Fibroblast of lung (primary cell): ENCODE results near the gene SFMBT2. TPM values are rescaled to one million over a fixed set of nuclear protein-coding genes. Genes with fewer than 3 reads are reported as not detected.

ENCODE experiments used
- DNase-seq, 2 donors: peaks; one replicate each; pipeline versions ENCODE4 v3.0.0 to v3.0.0-alpha.2; 2010; ENCODE audit warnings: low read depth in 2 of 2
- H2AFZ ChIP-seq: 2 replicates; pipeline ENCODE4 v1.5.1; 2012; ENCODE audit warnings: low read length, control low read depth, inconsistent platforms
- H3K27ac ChIP-seq: 2 replicates; pipeline ENCODE4 v1.5.1; 2011; ENCODE audit warnings: low read length, control low read depth; ENCODE audit not compliant: insufficient read depth
- H3K27me3 ChIP-seq: 2 replicates; pipeline ENCODE4 v1.5.1; 2011; ENCODE audit warnings: mild to moderate bottlenecking, low read length; ENCODE audit not compliant: control insufficient read depth, insufficient read depth
- H3K36me3 ChIP-seq: 2 replicates; pipeline ENCODE4 v1.5.1; 2011; ENCODE audit warnings: low read length; ENCODE audit not compliant: control insufficient read depth, insufficient read depth
- H3K4me1 ChIP-seq: 2 replicates; pipeline ENCODE4 v1.5.1; 2011; ENCODE audit warnings: low read length; ENCODE audit not compliant: control insufficient read depth, insufficient read depth; ENCODE audit errors: extremely low read depth
- H3K4me2 ChIP-seq: 2 replicates; pipeline ENCODE4 v1.5.1; 2011; ENCODE audit warnings: low read length, control low read depth; ENCODE audit not compliant: insufficient read depth; ENCODE audit errors: extremely low read depth
- H3K4me3 ChIP-seq, 4 experiments: fragments of 200-600 bp in 1 of 4; sonication (generic) in 1 of 4; replicated peaks in 1 of 4; 2 replicates each; pipeline ENCODE4 v1.5.1; 2011 to 2016; ENCODE audit warnings: low read length in 4 of 4, low read depth in 3 of 4, mild to moderate bottlenecking in 3 of 4, control low read depth in 2 of 4, inconsistent platforms in 1 of 4, mixed read lengths in 1 of 4; ENCODE audit not compliant: insufficient read depth in 1 of 4; ENCODE audit errors: control extremely low read depth in 1 of 4
- H3K79me2 ChIP-seq: 2 replicates; pipeline ENCODE4 v1.5.1; 2012; ENCODE audit warnings: mild to moderate bottlenecking, low read length, inconsistent platforms; ENCODE audit not compliant: control insufficient read depth, insufficient read depth
- H3K9ac ChIP-seq: 2 replicates; pipeline ENCODE4 v1.5.1; 2011; ENCODE audit warnings: mild to moderate bottlenecking, low read length, control low read depth; ENCODE audit not compliant: insufficient read depth
- H3K9me3 ChIP-seq: 2 replicates; pipeline ENCODE4 v1.5.1; 2012; ENCODE audit warnings: low read depth, low read length; ENCODE audit not compliant: control insufficient read depth, insufficient read depth
- H4K20me1 ChIP-seq: 2 replicates; pipeline ENCODE4 v1.5.1; 2011; ENCODE audit warnings: low read length; ENCODE audit not compliant: control insufficient read depth, insufficient read depth; ENCODE audit errors: extremely low read depth
- EZH2 ChIP-seq: IDR thresholded peaks from 2 replicates; pipeline ENCODE4 v1.5.1; 2012; ENCODE audit warnings: low read length, control low read depth, mild to moderate bottlenecking; ENCODE audit errors: missing control alignments
- polyA plus RNA-seq, 2 donors: library from polyadenylated mRNA; depleted of rRNA in 1 of 2; stranded (reverse) in 1 of 2; unstranded in 1 of 2; fragments of >200 nt; gene quantifications; 2 replicates each; pipeline ENCODE4 v1.2.1, GENCODE V29; 2011 to 2012; ENCODE audit warnings: missing spikeins in 1 of 2
- total RNA-seq: library from RNA; depleted of rRNA; stranded (reverse); fragments of >200 nt; gene quantifications from 2 replicates; pipeline ENCODE4 v1.2.1, GENCODE V29; 2014
- TF ChIP-seq, protein P1 (sequence below), 2 donors: IDR thresholded peaks in 1 of 2; conservative IDR thresholded peaks in 1 of 2; 1 replicate in 1 of 2; 2 replicates in 1 of 2; pipeline ENCODE4 v1.5.1; 2011 to 2012; ENCODE audit warnings: low read length in 2 of 2, control low read depth in 1 of 2, inconsistent platforms in 1 of 2, low read depth in 1 of 2, mild to moderate bottlenecking in 1 of 2

SFMBT2 gene
- total and polyA plus RNA-seq, 2 donors (not counting 1 experiment from before 2014, with no cell fraction given), result 0.52 to 2.5 TPM

DNA sequence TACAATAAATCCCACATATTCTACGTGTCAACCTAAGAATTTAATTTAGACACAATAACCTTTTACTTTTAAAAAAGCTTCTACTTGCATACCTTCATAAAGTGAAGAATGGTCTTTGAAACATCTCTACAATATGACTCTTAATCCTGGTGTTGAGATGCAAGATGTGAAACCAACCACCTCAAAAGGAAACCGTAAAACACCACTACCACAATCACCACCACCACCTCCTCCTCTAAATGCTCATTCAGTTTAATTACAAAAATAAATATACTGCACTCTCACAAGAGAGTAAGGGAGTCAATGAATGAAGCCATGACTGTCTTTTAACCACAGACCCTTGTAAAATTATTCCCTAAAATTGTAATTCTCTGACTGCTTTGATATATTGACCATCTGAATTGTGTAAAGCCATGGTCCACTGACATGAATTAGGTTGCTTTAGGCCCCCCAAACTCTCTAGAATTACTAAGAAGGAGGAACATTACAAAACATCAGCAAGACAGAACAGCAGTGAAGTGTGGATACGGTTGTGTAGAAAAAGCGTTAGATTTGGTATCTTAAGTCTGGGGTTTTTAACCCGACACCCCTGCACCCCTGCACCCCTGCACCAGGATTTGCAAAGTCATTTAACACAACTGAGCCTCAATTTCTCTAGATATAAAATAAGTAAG, 171.4 kb downstream of the SFMBT2 start:
- TF ChIP-seq, protein P1, sequence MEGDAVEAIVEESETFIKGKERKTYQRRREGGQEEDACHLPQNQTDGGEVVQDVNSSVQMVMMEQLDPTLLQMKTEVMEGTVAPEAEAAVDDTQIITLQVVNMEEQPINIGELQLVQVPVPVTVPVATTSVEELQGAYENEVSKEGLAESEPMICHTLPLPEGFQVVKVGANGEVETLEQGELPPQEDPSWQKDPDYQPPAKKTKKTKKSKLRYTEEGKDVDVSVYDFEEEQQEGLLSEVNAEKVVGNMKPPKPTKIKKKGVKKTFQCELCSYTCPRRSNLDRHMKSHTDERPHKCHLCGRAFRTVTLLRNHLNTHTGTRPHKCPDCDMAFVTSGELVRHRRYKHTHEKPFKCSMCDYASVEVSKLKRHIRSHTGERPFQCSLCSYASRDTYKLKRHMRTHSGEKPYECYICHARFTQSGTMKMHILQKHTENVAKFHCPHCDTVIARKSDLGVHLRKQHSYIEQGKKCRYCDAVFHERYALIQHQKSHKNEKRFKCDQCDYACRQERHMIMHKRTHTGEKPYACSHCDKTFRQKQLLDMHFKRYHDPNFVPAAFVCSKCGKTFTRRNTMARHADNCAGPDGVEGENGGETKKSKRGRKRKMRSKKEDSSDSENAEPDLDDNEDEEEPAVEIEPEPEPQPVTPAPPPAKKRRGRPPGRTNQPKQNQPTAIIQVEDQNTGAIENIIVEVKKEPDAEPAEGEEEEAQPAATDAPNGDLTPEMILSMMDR (conservative IDR thresholded peaks at IDR 0.05 in 1 of 2, IDR thresholded peaks at IDR 0.05 in 1 of 2; ENCODE audit: low read depth in 1 of 2, low read length in 2 of 2), result no peak
- TF ChIP-seq EZH2, result no peak
- Histone ChIP-seq H3K4me1 (no peaks in the 10 kb centered on the region), H3K4me3 (no peak overlapping the region), H3K36me3 (no peaks in the 10 kb centered on the region), H3K9me3 (no peaks in the 10 kb centered on the region), H3K79me2 (no peaks in the 10 kb centered on the region), H3K9ac (no peak overlapping the region), H3K4me2 (no peak overlapping the region), H4K20me1 (no peaks in the 10 kb centered on the region), H3K27me3 (no peaks in the 10 kb centered on the region), H2AFZ (no peak overlapping the region), H3K27ac (no peak overlapping the region)
- DNase-seq, result no peak

DNA sequence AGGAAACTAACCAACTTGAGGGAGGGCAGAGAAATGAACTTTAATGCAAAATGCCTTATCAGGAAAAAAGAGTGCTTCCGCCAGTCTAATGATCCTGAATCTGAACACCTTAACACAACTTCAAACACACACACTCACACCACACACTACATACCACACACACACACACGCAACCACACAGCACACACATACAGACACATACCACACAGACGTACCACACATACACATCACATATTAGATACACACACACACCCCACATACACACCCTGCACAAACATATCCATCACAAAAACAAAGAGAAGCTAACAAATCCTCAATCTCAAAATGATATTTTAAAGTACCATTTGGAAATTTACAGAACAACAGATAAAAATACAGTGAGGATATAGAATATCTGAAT, 175.5 kb downstream of the SFMBT2 start:
- Histone ChIP-seq H3K4me2 (no peak overlapping the region), H3K9ac (no peak overlapping the region), H3K9me3 (no peaks in the 10 kb centered on the region), H3K79me2 (no peaks in the 10 kb centered on the region), H3K36me3 (no peaks in the 10 kb centered on the region), H2AFZ (no peak overlapping the region), H3K4me3 (no peak overlapping the region), H3K4me1 (no peaks in the 10 kb centered on the region), H3K27me3 (no peaks in the 10 kb centered on the region), H4K20me1 (no peaks in the 10 kb centered on the region), H3K27ac (no peak overlapping the region)
- TF ChIP-seq EZH2, result no peak
- TF ChIP-seq, protein P1 (conservative IDR thresholded peaks at IDR 0.05 in 1 of 2, IDR thresholded peaks at IDR 0.05 in 1 of 2; ENCODE audit: low read depth in 1 of 2, low read length in 2 of 2), result no peak
- DNase-seq, result no peak

DNA sequence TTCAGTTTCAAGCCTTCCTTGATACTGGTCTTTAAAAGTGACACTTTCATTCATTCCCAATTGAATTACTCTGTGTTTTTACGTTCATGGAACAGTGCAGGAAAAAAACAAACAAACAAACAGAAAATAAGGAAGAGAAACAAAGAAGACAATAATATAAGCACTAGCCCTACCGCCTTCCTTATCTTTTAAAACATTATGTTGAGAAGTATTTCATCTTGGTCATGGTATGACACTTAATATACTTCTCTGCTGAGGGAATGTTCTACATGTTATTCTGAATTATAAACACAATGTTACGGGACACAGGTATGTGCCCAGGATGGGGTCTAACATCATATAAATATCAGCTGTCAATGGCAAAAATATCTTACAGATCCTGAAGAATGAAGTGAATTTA, 176.7 kb downstream of the SFMBT2 start:
- no peak overlapping the region for H3K9ac ChIP-seq
- no peaks in the 10 kb centered on the region for H3K4me1 ChIP-seq
- no peak for DNase-seq
- no peaks in the 10 kb centered on the region for H3K79me2 ChIP-seq
- no peak overlapping the region for H3K4me2 ChIP-seq
- H4K20me1 ChIP-seq, result no peaks in the 10 kb centered on the region
- no peaks in the 10 kb centered on the region for H3K9me3 ChIP-seq
- TF ChIP-seq, protein P1 (conservative IDR thresholded peaks at IDR 0.05 in 1 of 2, IDR thresholded peaks at IDR 0.05 in 1 of 2; ENCODE audit: low read depth in 1 of 2, low read length in 2 of 2), result no peak
- TF ChIP-seq EZH2, result no peak
- H3K27ac ChIP-seq, result no peak overlapping the region
- H2AFZ ChIP-seq, result no peak overlapping the region
- no peak overlapping the region for H3K4me3 ChIP-seq
- H3K27me3 ChIP-seq, result no peaks in the 10 kb centered on the region
- no peaks in the 10 kb centered on the region for H3K36me3 ChIP-seq
